GM12878 (cell line): Measurements from ENCODE around the gene KIN. TPM values are rescaled to one million over a fixed set of nuclear protein-coding genes. Genes with fewer than 3 reads are reported as not detected.

Source experiments
- ATAC-seq: fragments of 200-7000 bp; cut with Tn5 transposase; 3 replicates; pipeline ENCODE4 v1.9.1; 2020; ENCODE audit warnings: mild to moderate bottlenecking, moderate library complexity
- BruUV-seq: library from RNA; stranded (reverse); fragments of 400-500 nt; replicated peaks from 2 replicates; lab custom pipeline; 2021; lab: Mats Ljungman, UMichigan
- CTCF ChIA-PET: fragments of 300-600 bp; sonication (Branson Sonifier 250); formaldehyde crosslinking; extraction: SDS; loops from one replicate; lab custom pipeline; 2021; ENCODE audit warnings: inconsistent platforms; lab: Yijun Ruan, JAX
- POLR2A ChIA-PET: fragments of 350-600 bp; formaldehyde crosslinking; extraction: SDS; loops from one replicate; lab custom pipeline; 2021; ENCODE audit warnings: inconsistent platforms; lab: Charles Lee
- RAD21 ChIA-PET: fragments of 300-600 bp; sonication (Branson Sonifier 250); formaldehyde crosslinking; loops from one replicate; lab custom pipeline; 2023; ENCODE audit warnings: antibody characterized with exemption; ENCODE audit not compliant: unreplicated experiment; lab: Charles Lee
- SMC1A ChIA-PET: fragments of 300-600 bp; sonication (Branson Sonifier 250); formaldehyde crosslinking; loops from one replicate; lab custom pipeline; 2023; ENCODE audit not compliant: unreplicated experiment, uncharacterized antibody; lab: Charles Lee
- DNase-seq: peaks from one replicate; pipeline ENCODE4 v3.0.0-alpha.2; 2011; ENCODE audit warnings: low read depth, low spot score
- FAIRE-seq: peaks from 3 replicates; lab custom pipeline; 2011; peaks lifted over from hg19 to GRCh38; lab: Jason Lieb, UNC
- H2AFZ ChIP-seq: 2 replicates; pipeline ENCODE4 v1.6.0; 2011; ENCODE audit warnings: low read depth, low read length, control low read depth; ENCODE audit not compliant: control insufficient read depth
- H3K27ac ChIP-seq: 2 replicates; pipeline ENCODE4 v1.5.1; 2011; ENCODE audit warnings: control low read depth; ENCODE audit not compliant: control insufficient read depth, insufficient read depth
- H3K27me3 ChIP-seq, 2 experiments: replicated peaks in 1 of 2; 2 replicates each; pipeline versions ENCODE4 v1.6.0 to v1.6.1; 2011; ENCODE audit warnings: low read length in 1 of 2; ENCODE audit not compliant: control insufficient read depth in 2 of 2, insufficient read depth in 2 of 2
- H3K36me3 ChIP-seq, 2 experiments: 2 replicates each; pipeline ENCODE4 v1.5.1; 2011; ENCODE audit warnings: low read length in 1 of 2; ENCODE audit not compliant: control insufficient read depth in 2 of 2, insufficient read depth in 2 of 2
- H3K4me1 ChIP-seq: 2 replicates; pipeline ENCODE4 v1.6.1; 2011; ENCODE audit warnings: mild to moderate bottlenecking, low read length, moderate library complexity, mixed read lengths; ENCODE audit not compliant: control insufficient read depth, insufficient read depth
- H3K4me2 ChIP-seq: 2 replicates; pipeline ENCODE4 v1.6.0; 2011; ENCODE audit warnings: control low read depth; ENCODE audit not compliant: control insufficient read depth, insufficient read depth
- H3K4me3 ChIP-seq: fragments of 200-600 bp; sonication (generic); 2 replicates; pipeline ENCODE4 v1.5.1; 2016
- H3K79me2 ChIP-seq: 2 replicates; pipeline ENCODE4 v1.6.0; 2011; ENCODE audit warnings: low read length; ENCODE audit not compliant: control insufficient read depth, insufficient read depth
- H3K9ac ChIP-seq: 2 replicates; pipeline ENCODE4 v1.8.0; 2011; ENCODE audit warnings: low read length, control low read depth, mixed read lengths; ENCODE audit not compliant: control insufficient read depth, insufficient read depth
- H3K9me3 ChIP-seq: replicated peaks from 3 replicates; pipeline ENCODE4 v1.5.1; 2011; ENCODE audit warnings: mild to moderate bottlenecking, low read length; ENCODE audit not compliant: control insufficient read depth, insufficient read depth
- H4K20me1 ChIP-seq: 2 replicates; pipeline ENCODE4 v1.6.0; 2011; ENCODE audit not compliant: control insufficient read depth, insufficient read depth
- DPF2 ChIP-seq: fragments of 450-650 bp; IDR thresholded peaks from 2 replicates; pipeline ENCODE4 v1.6.1; 2017; ENCODE audit warnings: mild to moderate bottlenecking
- ETV6 ChIP-seq, 2 experiments: fragments of 450-650 bp in 1 of 2; IDR thresholded peaks in 1 of 2; conservative IDR thresholded peaks in 1 of 2; 2 replicates each; pipeline ENCODE4 v1.6.1; 2014; ENCODE audit warnings: antibody characterized with exemption in 1 of 2, borderline replicate concordance in 1 of 2, low read depth in 1 of 2, mild to moderate bottlenecking in 1 of 2, moderate library complexity in 1 of 2
- FOXK2 ChIP-seq: fragments of 450-650 bp; IDR thresholded peaks from 2 replicates; pipeline ENCODE4 v1.6.1; 2017; ENCODE audit warnings: mild to moderate bottlenecking, moderate library complexity
- HCFC1 ChIP-seq: fragments of 150-350 bp; IDR thresholded peaks from 2 replicates; pipeline ENCODE4 v1.6.1; 2014; ENCODE audit warnings: low read length
- KAT2A ChIP-seq: conservative IDR thresholded peaks from 2 replicates; pipeline ENCODE4 v1.6.1; 2011; ENCODE audit warnings: low read depth, low read length; ENCODE audit not compliant: control insufficient read depth
- NR2C1 ChIP-seq: fragments of 450-650 bp; IDR thresholded peaks from 2 replicates; pipeline ENCODE4 v1.6.1; 2017; ENCODE audit warnings: antibody characterized with exemption, mild to moderate bottlenecking, moderate library complexity
- PML ChIP-seq: IDR thresholded peaks from 2 replicates; pipeline ENCODE4 v1.6.1; 2012; ENCODE audit warnings: low read length, inconsistent platforms
- RCOR1 ChIP-seq: conservative IDR thresholded peaks from 2 replicates; pipeline ENCODE4 v1.6.1; 2012; ENCODE audit warnings: low read depth, low read length, improper control_type of control experiment
- SMC3 ChIP-seq: IDR thresholded peaks from 2 replicates; pipeline ENCODE4 v1.6.1; 2011; ENCODE audit warnings: low read length, improper control_type of control experiment, borderline replicate concordance
- ZNF592 ChIP-seq: fragments of 450-650 bp; IDR thresholded peaks from 2 replicates; pipeline ENCODE4 v1.6.1; 2017; ENCODE audit warnings: mild to moderate bottlenecking, moderate library complexity
- WGBS: methylation state at CpG from one replicate; pipeline ENCODE4 v1.1.6; 2016; ENCODE audit warnings: low lambda C conversion rate; ENCODE audit not compliant: insufficient replicate concordance, insufficient coverage; ENCODE audit errors: missing lambda C conversion rate; 5-methylcytosine and 5-hydroxymethylcytosine counted together
- in situ Hi-C: fragments of 300-500 bp; cut with MboI; formaldehyde crosslinking; loops from 9 replicates; pipeline ENCODE4 v1.14.3; 2018; ENCODE audit warnings: mixed read lengths
- intact Hi-C: fragments of 100-400 bp; cut with micrococcal nuclease; formaldehyde crosslinking; loops from one replicate; pipeline ENCODE4 v1.14.2; 2022; ENCODE audit not compliant: unreplicated experiment
- polyA plus RNA-seq, 11 experiments: library from polyadenylated mRNA; depleted of rRNA in 4 of 11; unstranded in 6 of 11; stranded (reverse) in 5 of 11; fragments of >200 nt; fragmentation: Nextera tagmentation in 4 of 11; fragmentation: Illumina TruSeq in 1 of 11; extraction: Ambion mirVana in 4 of 11; extraction: Trizol in 1 of 11; gene quantifications; 1 replicate in 1 of 11; 2 replicates in 10 of 11; pipeline versions ENCODE4 v1.2.1 to v1.2.3, GENCODE V29; 2011 to 2016; ENCODE audit warnings: inconsistent platforms in 2 of 11, missing spikeins in 2 of 11, low read depth in 1 of 11
- total RNA-seq, 4 experiments: library from RNA; depleted of rRNA in 3 of 4; stranded (reverse); fragments of >200 nt in 3 of 4; fragmentation: Illumina TruSeq in 1 of 4; extraction: Trizol in 1 of 4; gene quantifications; 2 replicates each; pipeline versions ENCODE4 v1.2.1 to v1.2.3, GENCODE V29; 2013 to 2021

KIN gene
- total and polyA plus RNA-seq, 10 of the 15 experiments (the other 5 are each of a cell fraction or from before 2014, with no cell fraction given) = 6.8 to 33.2 (median 11.3) TPM

DNA sequence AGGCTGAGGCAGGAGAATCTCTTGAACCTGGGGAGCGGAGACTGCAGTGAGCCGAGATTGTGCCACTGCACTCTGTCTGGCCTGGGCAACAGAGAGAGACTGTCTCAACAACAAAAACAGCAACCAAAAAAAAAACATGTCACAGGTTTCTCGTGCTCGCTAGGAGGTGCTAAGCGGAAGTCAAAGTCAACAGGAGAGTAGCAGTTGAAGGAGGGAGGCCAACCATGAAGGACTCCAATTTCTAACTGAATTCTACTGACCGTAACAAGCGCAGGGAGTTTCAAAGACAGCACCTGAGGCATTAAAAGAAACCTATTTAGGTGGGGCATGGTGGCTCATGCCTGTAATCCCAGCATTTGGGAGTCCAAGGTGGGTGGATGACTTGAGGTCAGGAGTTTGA is 19.4 kb downstream of the KIN start:
- Histone ChIP-seq H3K9me3 (no peaks in the 10 kb centered on the region), H2AFZ (no peak overlapping the region), H4K20me1 (no peaks in the 10 kb centered on the region), H3K4me3 (no peak overlapping the region), H3K9ac (no peak overlapping the region), H3K27me3 (no peaks in the 10 kb centered on the region), H3K79me2 (no peaks in the 10 kb centered on the region), H3K27ac (no peak overlapping the region), H3K36me3 (peaks cover 0 to 17% of the 10 kb centered on the region in 2 experiments; a peak in 3 of 4 replicates), H3K4me2 (no peak overlapping the region), H3K4me1 (no peaks in the 10 kb centered on the region)
- ChIA-PET CTCF (no interaction called here), SMC1A (interaction anchor here (0.7 kb wide), 1 partner anchor 32 kb away, joined by 3 read pairs; no protein-coding TSS in a partner anchor), POLR2A (no interaction called here), RAD21 (interaction anchor here (1.4 kb wide), 1 partner anchor 243 kb away, joined by 4 read pairs; no protein-coding TSS in a partner anchor)
- BruUV-seq = no TSS peak
- ATAC-seq (no peak), FAIRE-seq (no peak), DNase-seq (no peak)
- in situ Hi-C loops = no loop called here
- TF ChIP-seq KAT2A = no peak
- no peak for TF ChIP-seq DPF2
- no peak for TF ChIP-seq FOXK2
- TF ChIP-seq SMC3 = no peak
- no peak for TF ChIP-seq RCOR1
- no peak for TF ChIP-seq ZNF592
- TF ChIP-seq HCFC1 = no peak
- TF ChIP-seq NR2C1 = no peak
- TF ChIP-seq PML = no peak
- TF ChIP-seq ETV6 (conservative IDR thresholded peaks at IDR 0.05 in 1 of 2, IDR thresholded peaks at IDR 0.05 in 1 of 2; ENCODE audit: borderline replicate concordance in 1 of 2, low read depth in 1 of 2) = no peak
- WGBS = 79% methylated on average over 7 of the region's 7 CpGs
- intact Hi-C loops = loop anchor here (10.0 kb wide), 1 partner anchor 1436 kb away; no protein-coding TSS in a partner anchor
